Fibroblast of the aortic adventitia (primary cell): ENCODE data around the gene CACNG4. TPM values are rescaled to one million over a fixed set of nuclear protein-coding genes. Genes with fewer than 3 reads are reported as not detected.

Source experiments
- DNase-seq: peaks from one replicate; pipeline ENCODE4 v3.0.0-alpha.2; 2010; ENCODE audit warnings: low read depth
- H3K4me3 ChIP-seq: 2 replicates; pipeline ENCODE4 v1.5.1; 2011; ENCODE audit warnings: low read depth, mild to moderate bottlenecking, control low read depth, low read length, moderate library complexity
- CTCF ChIP-seq: IDR thresholded peaks from 2 replicates; pipeline ENCODE4 v1.5.1; 2011; ENCODE audit warnings: mild to moderate bottlenecking, low read length, control low read depth, inconsistent platforms; ENCODE audit not compliant: insufficient read depth
- total RNA-seq: library from RNA; depleted of rRNA; stranded (reverse); fragments of >200 nt; gene quantifications from 2 replicates; pipeline ENCODE4 v1.2.3, GENCODE V29; 2012; ENCODE audit warnings: low replicate concordance

The CACNG4 gene
- total RNA-seq, 1 donor: not detected

- no peak for DNase-seq
- no peak for TF ChIP-seq CTCF
- H3K4me3 ChIP-seq: no peak overlapping the region
Observed at GRCh38 chr17:66980896-66981295, 16.4 kb downstream of the CACNG4 start.

- DNase-seq: no peak
- no peak for TF ChIP-seq CTCF
- H3K4me3 ChIP-seq: no peak overlapping the region
Observed at GRCh38 chr17:66981983-66982508, 17.5 kb downstream of the CACNG4 start.

- DNase-seq: no peak
- no peak for TF ChIP-seq CTCF
- H3K4me3 ChIP-seq: no peak overlapping the region
Observed at GRCh38 chr17:66983414-66984021, 19.0 kb downstream of the CACNG4 start.

GRCh38 chr17:66984730-66985129, 20.2 kb downstream of the CACNG4 start:
- no peak for DNase-seq
- TF ChIP-seq CTCF: no peak
- no peak overlapping the region for H3K4me3 ChIP-seq

- TF ChIP-seq CTCF: no peak
- H3K4me3 ChIP-seq: no peak overlapping the region
- no peak for DNase-seq
Observed at GRCh38 chr17:66985338-66986237, 21.1 kb downstream of the CACNG4 start.

- no peak overlapping the region for H3K4me3 ChIP-seq
- no peak for DNase-seq
- TF ChIP-seq CTCF: no peak
Observed at GRCh38 chr17:66986659-66987058, 22.2 kb downstream of the CACNG4 start.
